GM12892 (cell line): ENCODE results near the gene GSTP1.

Experiments used
- POLR2A ChIP-seq: IDR thresholded peaks from 2 replicates; pipeline ENCODE4 v1.6.1; 2011; ENCODE audit warnings: low read depth, low read length, control low read depth
- POLR2AphosphoS5 ChIP-seq: IDR thresholded peaks from 2 replicates; pipeline ENCODE4 v1.6.1; 2011; ENCODE audit warnings: low read depth, low read length, control low read depth
- TAF1 ChIP-seq: IDR thresholded peaks from 2 replicates; pipeline ENCODE4 v1.6.1; 2011; ENCODE audit warnings: low read depth, mild to moderate bottlenecking, control low read depth, low read length, borderline replicate concordance

GRCh38 chr11:67614730-67615714 lies 31.4 kb downstream of the GSTP1 start:
- TF ChIP-seq POLR2A (no peak), POLR2AphosphoS5 (no peak), TAF1 (no peak)
